ENCODE measurements around the gene ZRANB1. TPM values are rescaled to one million over a fixed set of nuclear protein-coding genes. Genes with fewer than 3 reads are reported as not detected.

Gene ZRANB1
- total RNA-seq, 1 donor from 2014 or later = 17.7 TPM

DNA sequence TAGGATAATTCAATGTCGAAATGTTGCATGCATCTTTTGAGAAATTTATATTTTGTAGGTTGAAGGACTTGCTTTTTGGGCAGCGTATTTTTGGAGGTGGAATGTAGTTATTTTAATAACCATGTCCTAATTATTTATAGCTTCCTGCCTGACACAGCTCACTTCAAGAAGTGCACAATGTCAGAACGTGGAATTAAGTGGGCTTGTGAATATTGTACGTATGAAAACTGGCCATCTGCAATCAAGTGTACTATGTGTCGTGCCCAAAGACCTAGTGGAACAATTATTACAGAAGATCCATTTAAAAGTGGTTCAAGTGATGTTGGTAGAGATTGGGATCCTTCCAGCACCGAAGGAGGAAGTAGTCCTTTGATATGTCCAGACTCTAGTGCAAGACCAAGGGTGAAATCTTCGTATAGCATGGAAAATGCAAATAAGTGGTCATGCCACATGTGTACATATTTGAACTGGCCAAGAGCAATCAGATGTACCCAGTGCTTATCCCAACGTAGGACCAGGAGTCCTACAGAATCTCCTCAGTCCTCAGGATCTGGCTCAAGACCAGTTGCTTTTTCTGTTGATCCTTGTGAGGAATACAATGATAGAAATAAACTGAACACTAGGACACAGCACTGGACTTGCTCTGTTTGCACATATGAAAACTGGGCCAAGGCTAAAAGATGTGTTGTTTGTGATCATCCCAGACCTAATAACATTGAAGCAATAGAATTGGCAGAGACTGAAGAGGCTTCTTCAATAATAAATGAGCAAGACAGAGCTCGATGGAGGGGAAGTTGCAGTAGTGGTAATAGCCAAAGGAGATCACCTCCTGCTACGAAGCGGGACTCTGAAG lies 620 bp downstream of the ZRANB1 start:
- H3K9me3 Mint-ChIP-seq = no peaks in the 10 kb centered on the region
- no peak for ATAC-seq (ENCODE audit: low read depth)
- intact Hi-C loops (cut with micrococcal nuclease) = no loop called here
- ChIA-PET POLR2A (no interaction called here), CTCF (no interaction called here)
- H3K4me1 Mint-ChIP-seq = peaks cover 51% of the 10 kb centered on the region
- no peak for DNase-seq
- H3K36me3 Mint-ChIP-seq (ENCODE audit: low read depth) = peaks cover 41% of the 10 kb centered on the region
- H3K4me3 Mint-ChIP-seq = no peak overlapping the region
- TF ChIP-seq, protein P1, sequence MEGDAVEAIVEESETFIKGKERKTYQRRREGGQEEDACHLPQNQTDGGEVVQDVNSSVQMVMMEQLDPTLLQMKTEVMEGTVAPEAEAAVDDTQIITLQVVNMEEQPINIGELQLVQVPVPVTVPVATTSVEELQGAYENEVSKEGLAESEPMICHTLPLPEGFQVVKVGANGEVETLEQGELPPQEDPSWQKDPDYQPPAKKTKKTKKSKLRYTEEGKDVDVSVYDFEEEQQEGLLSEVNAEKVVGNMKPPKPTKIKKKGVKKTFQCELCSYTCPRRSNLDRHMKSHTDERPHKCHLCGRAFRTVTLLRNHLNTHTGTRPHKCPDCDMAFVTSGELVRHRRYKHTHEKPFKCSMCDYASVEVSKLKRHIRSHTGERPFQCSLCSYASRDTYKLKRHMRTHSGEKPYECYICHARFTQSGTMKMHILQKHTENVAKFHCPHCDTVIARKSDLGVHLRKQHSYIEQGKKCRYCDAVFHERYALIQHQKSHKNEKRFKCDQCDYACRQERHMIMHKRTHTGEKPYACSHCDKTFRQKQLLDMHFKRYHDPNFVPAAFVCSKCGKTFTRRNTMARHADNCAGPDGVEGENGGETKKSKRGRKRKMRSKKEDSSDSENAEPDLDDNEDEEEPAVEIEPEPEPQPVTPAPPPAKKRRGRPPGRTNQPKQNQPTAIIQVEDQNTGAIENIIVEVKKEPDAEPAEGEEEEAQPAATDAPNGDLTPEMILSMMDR (IDR thresholded peaks at IDR 0.05) = no peak
- H3K27ac Mint-ChIP-seq = no peak overlapping the region
- H3K27me3 Mint-ChIP-seq = no peaks in the 10 kb centered on the region

DNA sequence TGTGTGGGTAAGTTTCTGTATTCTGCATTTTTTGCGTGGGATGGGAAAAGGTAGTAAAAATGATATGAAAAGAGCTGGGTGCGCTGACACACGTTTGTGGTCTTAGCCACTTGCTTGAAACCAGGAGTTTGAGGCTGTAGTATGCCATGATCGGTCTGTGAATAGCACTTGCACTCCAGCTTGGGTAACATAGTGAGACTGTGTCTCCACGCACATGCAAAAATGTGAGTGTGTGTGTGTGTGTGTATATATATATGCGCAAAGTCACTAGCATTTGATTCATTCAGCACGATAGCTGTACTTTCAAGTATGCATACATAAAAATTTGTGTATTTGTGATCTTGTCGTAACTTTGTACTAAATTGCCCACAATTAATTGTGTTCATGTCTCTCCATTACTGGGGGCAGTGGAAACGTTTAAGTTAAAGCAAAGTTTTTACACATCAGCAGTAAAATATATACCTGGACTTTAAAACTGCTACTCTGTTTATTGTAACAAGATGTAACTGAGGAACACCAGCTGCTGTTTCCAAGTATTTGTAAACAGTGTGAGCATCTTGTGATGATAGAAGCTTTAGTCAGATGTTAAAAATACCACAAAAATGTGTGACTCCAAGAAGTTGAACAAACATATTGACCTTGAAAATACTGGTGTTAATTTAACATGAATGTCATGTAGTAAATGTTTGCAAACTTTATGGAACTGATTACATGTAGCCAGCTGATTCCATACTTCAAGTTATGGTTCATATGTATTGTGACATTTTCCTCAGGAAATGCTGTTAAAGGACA lies 1.6 kb downstream of the ZRANB1 start:
- ATAC-seq (ENCODE audit: low read depth) (no peak), DNase-seq (no peak)
- TF ChIP-seq, protein P1 (IDR thresholded peaks at IDR 0.05) = no peak
- Mint-ChIP-seq H3K27ac (no peak overlapping the region), H3K4me3 (no peak overlapping the region), H3K4me1 (peaks cover 53% of the 10 kb centered on the region), H3K27me3 (no peaks in the 10 kb centered on the region), H3K9me3 (no peaks in the 10 kb centered on the region), H3K36me3 (ENCODE audit: low read depth) (peaks cover 49% of the 10 kb centered on the region)
- ChIA-PET CTCF (no interaction called here), POLR2A (no interaction called here)
- intact Hi-C loops (cut with micrococcal nuclease) = no loop called here

DNA sequence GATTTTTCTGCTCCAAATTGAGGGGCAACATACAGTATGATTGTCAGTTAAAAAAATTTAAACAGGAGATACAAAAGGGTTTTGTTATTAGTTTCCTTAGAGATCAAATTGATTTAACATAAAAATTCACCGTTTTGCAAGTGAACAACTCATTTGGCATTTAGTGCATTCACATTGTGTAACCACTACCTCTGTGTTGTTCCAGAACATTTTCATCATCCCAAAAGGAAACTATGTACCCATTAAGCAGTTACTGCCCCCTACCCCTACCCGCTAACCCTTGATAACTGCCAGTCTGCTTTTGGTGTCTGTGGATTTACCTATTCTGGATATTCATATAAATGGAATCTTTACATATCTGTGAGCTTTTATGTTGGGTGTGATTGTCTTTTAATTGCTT lies 3.1 kb downstream of the ZRANB1 start:
- no peak overlapping the region for H3K27ac Mint-ChIP-seq
- ATAC-seq (ENCODE audit: low read depth) = no peak
- H3K36me3 Mint-ChIP-seq (ENCODE audit: low read depth) = peaks cover 57% of the 10 kb centered on the region
- no peak for DNase-seq
- intact Hi-C loops (cut with micrococcal nuclease) = no loop called here
- POLR2A ChIA-PET = no interaction called here
- H3K27me3 Mint-ChIP-seq = no peaks in the 10 kb centered on the region
- H3K9me3 Mint-ChIP-seq = no peaks in the 10 kb centered on the region
- peaks cover 53% of the 10 kb centered on the region for H3K4me1 Mint-ChIP-seq
- TF ChIP-seq, protein P1 (IDR thresholded peaks at IDR 0.05) = no peak
- CTCF ChIA-PET = no interaction called here
- H3K4me3 Mint-ChIP-seq = no peak overlapping the region

DNA sequence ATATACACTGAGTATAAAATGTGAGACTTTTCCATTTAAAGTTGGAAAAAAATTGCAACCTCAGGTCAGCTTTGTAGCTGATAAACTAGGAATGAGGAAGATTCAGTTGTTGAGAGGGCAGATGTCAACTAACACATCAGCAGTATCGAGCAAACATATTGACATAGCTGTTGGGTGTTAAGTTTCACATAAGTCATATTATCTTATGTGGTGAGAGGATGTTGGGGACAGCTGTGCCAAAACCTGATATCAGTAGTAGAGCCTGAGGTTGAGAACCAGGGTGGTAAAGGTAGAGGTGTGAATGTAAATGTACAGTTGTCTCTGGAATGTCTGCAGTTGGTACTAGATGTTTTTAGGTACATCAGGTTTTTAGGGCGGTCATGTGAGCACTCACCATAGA lies 5.0 kb downstream of the ZRANB1 start:
- H3K27me3 Mint-ChIP-seq = no peaks in the 10 kb centered on the region
- no peak overlapping the region for H3K4me3 Mint-ChIP-seq
- H3K27ac Mint-ChIP-seq = no peak overlapping the region
- H3K9me3 Mint-ChIP-seq = no peaks in the 10 kb centered on the region
- CTCF ChIA-PET = no interaction called here
- ATAC-seq (ENCODE audit: low read depth) (no peak), DNase-seq (no peak)
- intact Hi-C loops (cut with micrococcal nuclease) = no loop called here
- TF ChIP-seq, protein P1 (IDR thresholded peaks at IDR 0.05) = no peak
- H3K36me3 Mint-ChIP-seq (ENCODE audit: low read depth) = peaks cover 58% of the 10 kb centered on the region
- H3K4me1 Mint-ChIP-seq = peaks cover 41% of the 10 kb centered on the region
- POLR2A ChIA-PET = no interaction called here

DNA sequence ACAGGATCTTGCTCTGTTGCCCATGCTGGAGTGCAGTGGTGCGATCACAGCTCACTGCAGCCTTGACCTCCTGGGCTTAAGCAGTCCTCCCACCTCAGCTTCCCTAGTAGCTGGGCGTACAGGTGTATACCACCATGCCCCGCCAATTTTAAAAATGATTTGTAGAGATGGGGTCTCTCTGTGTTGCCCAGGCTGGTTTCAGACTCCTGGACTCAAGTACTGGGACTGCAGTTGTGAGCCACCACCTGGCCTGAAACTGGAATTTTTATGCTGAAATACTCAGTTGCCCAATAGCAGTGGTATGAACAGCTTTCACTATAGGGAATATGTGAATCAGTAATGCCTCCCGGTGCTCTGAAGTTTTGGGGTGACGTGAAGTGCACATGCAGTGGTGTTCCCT lies 7.6 kb downstream of the ZRANB1 start:
- no peaks in the 10 kb centered on the region for H3K27me3 Mint-ChIP-seq
- ChIA-PET CTCF (no interaction called here), POLR2A (no interaction called here)
- DNase-seq (no peak), ATAC-seq (ENCODE audit: low read depth) (no peak)
- TF ChIP-seq, protein P1 (IDR thresholded peaks at IDR 0.05) = no peak
- H3K4me3 Mint-ChIP-seq = no peak overlapping the region
- H3K9me3 Mint-ChIP-seq = no peaks in the 10 kb centered on the region
- H3K27ac Mint-ChIP-seq = no peak overlapping the region
- intact Hi-C loops (cut with micrococcal nuclease) = no loop called here
- peaks cover 29% of the 10 kb centered on the region for H3K4me1 Mint-ChIP-seq
- H3K36me3 Mint-ChIP-seq (ENCODE audit: low read depth) = peaks cover 50% of the 10 kb centered on the region
